MCF 10A (cell line): Measurements from ENCODE around the gene KRTAP15-1. TPM values are rescaled to one million over a fixed set of nuclear protein-coding genes. Genes with fewer than 3 reads are reported as not detected.
A peak's percentile ranks its signal among the peaks of the same experiment; 100 is the strongest.

Experiments used
- BruUV-seq: library from RNA; stranded (reverse); fragments of 400-500 nt; replicated peaks from 2 replicates; lab custom pipeline; 2021; lab: Mats Ljungman, UMichigan
- CTCF ChIA-PET: fragments of 300-600 bp; sonication (Branson Sonifier 250); formaldehyde crosslinking; extraction: SDS; loops from one replicate; lab custom pipeline; 2021; ENCODE audit warnings: antibody characterized with exemption, inconsistent platforms; lab: Yijun Ruan, JAX
- POLR2A ChIA-PET: fragments of 300-600, 350-650 bp; sonication (Branson Sonifier 250); formaldehyde crosslinking; extraction: SDS; loops from one replicate; lab custom pipeline; 2020; ENCODE audit warnings: antibody characterized with exemption, inconsistent platforms; lab: Yijun Ruan, JAX
- DNase-seq: peaks from one replicate; pipeline ENCODE4 v3.0.0-alpha.2; 2018; ENCODE audit not compliant: unreplicated experiment
- H3K27ac Mint-ChIP-seq: one replicate; pipeline ENCODE4 v1.8.0; 2022; ENCODE audit warnings: mild to moderate bottlenecking, low read depth, mixed read lengths; ENCODE audit not compliant: unreplicated experiment
- H3K27me3 Mint-ChIP-seq: one replicate; pipeline ENCODE4 v1.8.0; 2022; ENCODE audit warnings: mixed read lengths; ENCODE audit not compliant: insufficient read depth, unreplicated experiment
- H3K36me3 Mint-ChIP-seq: one replicate; pipeline ENCODE4 v1.8.0; 2022; ENCODE audit warnings: mild to moderate bottlenecking, moderate library complexity, mixed read lengths; ENCODE audit not compliant: insufficient read depth, unreplicated experiment
- H3K4me1 Mint-ChIP-seq: one replicate; pipeline ENCODE4 v1.8.0; 2022; ENCODE audit warnings: mixed read lengths; ENCODE audit not compliant: insufficient read depth, unreplicated experiment
- H3K4me3 Mint-ChIP-seq: one replicate; pipeline ENCODE4 v1.8.0; 2022; ENCODE audit warnings: mild to moderate bottlenecking, moderate library complexity, mixed read lengths; ENCODE audit not compliant: unreplicated experiment
- H3K9me3 Mint-ChIP-seq: one replicate; pipeline ENCODE4 v1.8.0; 2022; ENCODE audit warnings: mixed read lengths; ENCODE audit not compliant: unreplicated experiment
- CTCF ChIP-seq: fragments of 200-600 bp; IDR thresholded peaks from one replicate; pipeline ENCODE4 v1.8.0; 2022; ENCODE audit warnings: antibody characterized with exemption, mild to moderate bottlenecking; ENCODE audit not compliant: unreplicated experiment
- intact Hi-C: fragments of 100-400 bp; cut with micrococcal nuclease; formaldehyde crosslinking; loops from 2 replicates; pipeline ENCODE4 v1.14.1; 2022
- total RNA-seq: library from RNA; stranded (reverse); gene quantifications from 2 replicates; pipeline ENCODE4 v1.2.3, GENCODE V29; 2022

The KRTAP15-1 gene
- total RNA-seq, 1 experiment from 2014 or later: not detected

GRCh38 chr21:30478004-30478403 is 37.9 kb downstream of the KRTAP15-1 start:
- DNase-seq: no peak
- ChIA-PET CTCF (interaction anchor here (0.7 kb wide), 1 partner anchor 420 kb away, joined by 3 read pairs; no protein-coding TSS in a partner anchor), POLR2A (no interaction called here)
- Mint-ChIP-seq H3K4me1 (no peaks in the 10 kb centered on the region), H3K9me3 (no peaks in the 10 kb centered on the region), H3K36me3 (no peaks in the 10 kb centered on the region), H3K27me3 (peaks cover 55% of the 10 kb centered on the region), H3K27ac (no peak overlapping the region), H3K4me3 (no peak overlapping the region)
- no peak for TF ChIP-seq CTCF
- BruUV-seq: no TSS peak
- intact Hi-C loops: no loop called here

- BruUV-seq: no TSS peak
- H3K4me1 Mint-ChIP-seq: no peaks in the 10 kb centered on the region
- no peak overlapping the region for H3K27ac Mint-ChIP-seq
- no peaks in the 10 kb centered on the region for H3K9me3 Mint-ChIP-seq
- no peak for DNase-seq
- intact Hi-C loops: no loop called here
- ChIA-PET POLR2A (no interaction called here), CTCF (interaction anchor here (0.7 to 1.0 kb wide), 2 partner anchors 15 to 1007 kb away, joined by 4 read pairs; no protein-coding TSS in a partner anchor)
- no peak overlapping the region for H3K4me3 Mint-ChIP-seq
- H3K27me3 Mint-ChIP-seq: peaks cover 46% of the 10 kb centered on the region
- no peak for TF ChIP-seq CTCF
- H3K36me3 Mint-ChIP-seq: no peaks in the 10 kb centered on the region
These were observed 39.2 kb downstream of the KRTAP15-1 start for GRCh38 chr21:30479259-30479658.

GRCh38 chr21:30480145-30480544 is 40.1 kb downstream of the KRTAP15-1 start, which contains the start of gene KRTAP19-1:
Gene KRTAP19-1 (minus strand): TSS chr21:30480367. CDS start chr21:30480317, 50 bp downstream.
- peaks cover 42% of the 10 kb centered on the region for H3K27me3 Mint-ChIP-seq
- H3K9me3 Mint-ChIP-seq: no peaks in the 10 kb centered on the region
- no peak for TF ChIP-seq CTCF
- H3K27ac Mint-ChIP-seq: no peak within 1 kb of the TSS
- no peak for DNase-seq
- intact Hi-C loops: no loop called here
- ChIA-PET POLR2A (no interaction called here), CTCF (interaction anchor here (0.7 to 0.9 kb wide), 2 partner anchors 19 to 1008 kb away, joined by 3 to 4 read pairs; no protein-coding TSS in a partner anchor)
- H3K4me1 Mint-ChIP-seq: no peaks in the 10 kb centered on the region
- H3K36me3 Mint-ChIP-seq: no peaks in the 10 kb centered on the region
- BruUV-seq: no TSS peak
- H3K4me3 Mint-ChIP-seq: no peak within 1 kb of the TSS

- POLR2A ChIA-PET: interaction anchor here (1.3 kb wide), 1 partner anchor 9 kb away, joined by 5 read pairs; the partner anchor contains the start of gene KRTAP19-3
These were observed 42.1 kb downstream of the KRTAP15-1 start for GRCh38 chr21:30482130-30482529.

More at GRCh38 chr21:30482130-30482529, 42.1 kb downstream of the KRTAP15-1 start:
- peaks cover 9% of the 10 kb centered on the region for H3K9me3 Mint-ChIP-seq
- H3K4me1 Mint-ChIP-seq: no peaks in the 10 kb centered on the region
- peaks cover 33% of the 10 kb centered on the region for H3K27me3 Mint-ChIP-seq
- no peak for TF ChIP-seq CTCF
- CTCF ChIA-PET: no interaction called here
- DNase-seq: peak; percentile 3
- no peaks in the 10 kb centered on the region for H3K36me3 Mint-ChIP-seq
- intact Hi-C loops: no loop called here
- BruUV-seq: no TSS peak
- no peak overlapping the region for H3K27ac Mint-ChIP-seq
- H3K4me3 Mint-ChIP-seq: no peak overlapping the region
